DMS153 treated with DMSO at 0.1 percent for 48 hours (cell line): ENCODE results near the gene GLTPD2.

Experiments used
- DNase-seq: peaks from one replicate; lab custom pipeline; 2025; ENCODE audit not compliant: unreplicated experiment; lab: John Stamatoyannopoulos, UW

Gene GLTPD2

GRCh38 chr17:4788807-4789700, at the start of gene GLTPD2:
GLTPD2 (plus strand) TSS chr17:4788964; CDS start chr17:4789012, 48 bp downstream.
- no peak for DNase-seq

DNA sequence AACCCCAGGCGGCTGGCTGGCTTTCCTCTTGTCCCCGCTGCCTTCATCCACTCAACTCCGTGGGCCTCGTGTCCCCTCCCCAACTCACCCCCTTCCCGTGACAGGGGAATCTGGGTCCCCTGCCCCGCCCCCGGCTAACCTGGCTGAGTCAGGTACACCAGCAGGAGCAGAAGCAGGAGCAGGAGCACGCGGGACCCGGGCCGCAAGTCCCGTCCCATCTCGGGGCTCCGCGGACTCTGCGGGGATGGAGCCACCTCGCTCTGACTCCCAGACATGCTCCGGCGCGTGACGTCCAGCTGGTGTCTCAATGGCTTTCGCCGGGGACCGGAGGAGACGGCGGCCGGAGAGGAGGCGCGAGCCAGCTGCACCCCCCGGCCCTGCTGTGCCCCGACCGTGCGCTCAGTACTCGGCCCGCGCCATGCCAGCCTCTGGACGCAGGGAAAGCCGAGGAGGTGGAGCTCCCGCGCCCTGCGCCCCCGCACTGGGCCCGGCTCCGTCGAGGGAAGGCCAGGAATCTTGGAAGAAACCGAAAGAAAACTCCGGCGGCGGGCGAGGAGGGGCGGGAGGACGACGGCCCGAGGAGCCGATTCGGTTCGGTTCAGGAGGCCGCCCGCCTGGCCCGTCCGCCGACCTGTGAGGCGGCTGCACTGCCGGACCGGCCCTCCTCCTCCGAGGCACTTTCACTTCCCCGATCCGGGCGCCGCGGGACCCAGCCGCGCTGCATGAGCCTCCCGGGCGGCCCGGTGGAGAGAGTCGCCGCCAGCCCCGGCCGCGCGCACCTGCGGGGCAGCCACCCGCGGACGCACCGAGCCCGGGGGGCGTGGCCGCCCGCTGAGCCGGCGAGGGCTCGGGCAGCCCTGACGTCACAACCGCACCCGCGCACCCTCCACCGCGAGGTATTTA, 49.4 kb upstream of the GLTPD2 start, which contains the start of the genes CXCL16 and ZMYND15:
CXCL16 (minus strand) TSS at position 807 of the 903 bp plus-strand sequence; CDS start at position 218, 589 bp downstream.
ZMYND15 (plus strand) TSS at position 712 of the 903 bp plus-strand sequence. CDS start 716 bp downstream, outside the sequence.
- DNase-seq, result no peak

GRCh38 chr17:4740025-4740351, 48.8 kb upstream of the GLTPD2 start:
- no peak for DNase-seq

GRCh38 chr17:4740584-4740983, 48.2 kb upstream of the GLTPD2 start:
- no peak for DNase-seq

DNA sequence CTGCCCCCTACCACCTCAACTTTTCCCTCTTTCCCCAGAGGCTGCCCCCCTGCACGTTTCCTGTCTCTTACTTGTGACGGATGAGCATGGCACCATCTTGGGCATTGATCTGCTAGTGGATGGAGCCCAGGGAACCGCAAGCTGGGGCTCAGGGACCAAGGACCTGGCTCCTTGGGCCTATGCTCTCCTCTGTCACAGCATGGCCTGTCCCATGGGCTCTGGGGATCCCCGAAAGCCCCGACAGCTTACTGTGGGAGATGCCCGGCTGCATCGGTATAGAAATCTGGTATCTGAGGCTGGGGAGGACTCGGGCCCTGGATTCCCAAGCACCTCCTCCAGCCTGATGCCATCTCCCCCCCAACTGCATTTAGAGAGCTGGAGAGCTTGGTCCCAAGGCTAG, 47.2 kb upstream of the GLTPD2 start:
- no peak for DNase-seq

DNA sequence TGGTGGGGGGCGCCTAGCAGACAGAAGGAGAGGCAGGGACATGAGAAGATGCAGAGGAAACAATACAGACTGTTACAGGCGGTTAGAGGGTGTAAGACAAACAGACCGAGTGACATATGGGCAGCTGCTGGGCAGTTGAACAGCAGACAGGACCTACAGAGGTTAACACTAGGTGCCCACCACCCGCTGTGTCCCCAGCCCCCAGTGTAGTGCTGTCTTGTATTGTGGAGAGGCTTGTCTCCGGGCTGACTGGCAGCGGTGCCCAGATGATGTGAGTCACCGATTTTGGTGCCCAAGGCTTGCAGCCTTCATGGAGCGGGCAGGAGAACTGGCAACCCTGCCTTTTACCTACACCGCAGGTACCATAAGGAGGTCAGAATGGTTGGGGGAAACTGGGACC, 46.6 kb upstream of the GLTPD2 start:
- no peak for DNase-seq

DNA sequence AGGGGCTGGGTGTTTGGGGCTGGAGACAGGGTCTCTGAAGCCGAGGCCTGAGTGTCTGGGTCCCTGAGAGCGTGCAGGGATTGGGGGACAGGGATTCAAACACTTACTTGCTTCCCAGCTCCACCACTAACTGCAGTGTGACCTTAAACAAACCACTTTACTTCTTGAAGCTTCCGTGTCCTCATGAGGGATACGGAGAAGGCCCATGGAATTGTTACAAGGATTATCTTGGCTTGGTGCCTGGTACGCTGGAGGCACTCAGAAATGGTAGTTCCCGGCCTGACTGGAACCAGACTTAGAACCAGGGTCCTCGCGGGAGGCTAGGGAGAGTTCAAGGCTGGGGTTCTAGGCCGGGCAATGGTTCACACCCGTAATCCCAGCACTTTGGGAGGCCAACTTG, 46.1 kb upstream of the GLTPD2 start:
- DNase-seq, result no peak

DNA sequence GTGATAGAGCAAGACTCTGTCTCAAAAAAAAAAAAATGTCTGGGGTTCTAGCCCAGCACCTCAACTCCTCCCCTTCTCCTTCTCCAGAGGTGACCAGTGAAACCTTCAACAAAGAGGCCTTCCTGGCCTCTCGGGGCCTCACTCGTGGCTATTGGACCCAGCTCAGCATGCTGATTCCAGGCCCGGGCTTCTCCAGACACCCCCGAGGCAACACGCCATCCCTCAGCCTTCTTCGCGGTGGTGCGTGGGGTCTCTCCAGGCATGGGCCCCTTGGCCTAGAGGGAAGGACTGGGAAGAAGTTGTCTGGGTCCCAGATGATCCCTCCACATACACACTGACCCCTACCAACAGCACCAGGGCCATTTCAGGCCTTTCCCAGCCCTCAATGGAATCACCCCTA, 45.5 kb upstream of the GLTPD2 start:
- no peak for DNase-seq

GRCh38 chr17:4743898-4744297, 44.9 kb upstream of the GLTPD2 start:
- DNase-seq, result no peak

- DNase-seq, result no peak
These were observed 43.5 kb upstream of the GLTPD2 start for GRCh38 chr17:4744999-4745969.

GRCh38 chr17:4747847-4748246, 40.9 kb upstream of the GLTPD2 start:
- DNase-seq, result no peak

DNA sequence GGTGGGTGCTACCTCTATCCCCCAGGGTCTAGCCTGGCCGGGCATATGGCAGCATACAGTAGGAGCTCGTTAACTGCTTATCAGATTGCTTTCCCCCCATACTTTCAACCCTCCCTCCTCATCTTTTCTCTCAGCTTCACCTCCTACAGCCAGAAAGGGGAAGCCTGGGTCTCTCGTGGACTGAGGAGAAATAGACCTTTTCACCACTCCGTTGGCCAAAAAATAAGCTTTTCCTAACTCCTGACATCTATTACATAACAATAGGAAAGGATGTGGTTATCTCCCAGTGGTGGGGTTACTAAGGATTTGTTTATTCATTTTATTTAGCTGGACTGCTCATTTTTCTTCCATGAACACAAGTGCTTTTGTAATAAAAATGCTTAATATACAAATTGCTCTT, 40.1 kb upstream of the GLTPD2 start:
- DNase-seq, result no peak

- DNase-seq, result no peak
These were observed 38.2 kb upstream of the GLTPD2 start for GRCh38 chr17:4750606-4751005.

DNA sequence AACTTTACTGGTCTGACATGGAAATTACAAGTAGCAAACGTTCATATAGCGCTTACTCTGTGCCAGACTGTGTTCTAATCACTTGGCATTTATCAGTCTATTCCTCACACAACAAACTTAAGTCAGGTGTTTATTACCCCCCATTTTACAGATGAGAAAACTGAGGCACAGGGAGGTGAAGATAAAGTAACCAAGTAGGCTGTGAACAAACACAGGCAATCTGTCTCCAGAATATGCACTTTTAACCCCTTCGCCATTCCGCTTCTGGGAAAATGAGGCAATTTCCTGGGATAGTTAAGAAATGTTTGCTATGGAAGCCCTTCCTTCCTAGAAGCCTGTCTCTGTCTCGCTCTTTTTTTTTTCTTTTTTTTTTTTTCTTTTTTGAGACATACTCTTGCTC, 36.8 kb upstream of the GLTPD2 start:
- DNase-seq, result no peak

DNA sequence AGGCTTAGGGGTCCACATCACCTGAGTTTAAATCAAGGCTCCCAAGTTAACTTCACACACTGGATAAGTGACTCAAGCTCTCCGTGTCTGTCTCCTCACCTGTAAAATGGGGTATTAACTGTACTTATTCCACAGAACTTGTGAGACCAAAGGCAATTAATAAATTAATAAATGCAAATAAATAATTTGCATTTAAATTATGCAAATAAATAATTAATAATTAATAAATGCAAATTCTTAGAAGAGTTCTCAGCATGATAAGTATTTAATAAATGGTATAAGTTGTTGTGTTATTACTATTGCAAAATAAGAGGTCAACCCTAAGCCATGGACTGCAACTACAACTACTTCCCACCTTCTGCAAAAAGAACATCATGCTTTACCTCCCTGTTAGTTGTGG, 35.4 kb upstream of the GLTPD2 start:
- DNase-seq, result no peak

- DNase-seq, result no peak
These were observed 29.0 kb upstream of the GLTPD2 start for GRCh38 chr17:4759776-4760236.

- DNase-seq, result no peak
These were observed 24.2 kb upstream of the GLTPD2 start for GRCh38 chr17:4764595-4764994.

- no peak for DNase-seq
These were observed 22.6 kb upstream of the GLTPD2 start for GRCh38 chr17:4766201-4766600.

GRCh38 chr17:4766723-4767122, 22.0 kb upstream of the GLTPD2 start:
- DNase-seq, result no peak

DNA sequence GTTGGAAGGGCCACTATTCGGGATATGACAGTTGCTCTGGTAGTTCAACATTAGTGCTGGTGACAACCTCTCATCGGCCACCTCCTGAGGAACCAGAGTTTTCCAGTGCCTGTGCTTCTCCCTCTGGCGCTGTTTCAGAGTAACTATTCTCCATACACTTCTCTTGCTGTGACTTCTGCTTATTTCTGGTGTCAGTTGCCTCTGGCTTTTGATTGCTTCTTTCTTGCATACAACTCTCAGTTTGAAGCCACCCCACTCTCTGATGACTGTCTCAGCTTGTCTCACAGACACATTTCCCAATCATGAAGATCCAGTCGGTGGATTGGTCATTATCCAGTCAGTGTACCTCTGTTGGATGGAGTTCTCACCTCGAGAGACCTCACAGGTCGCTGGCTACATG, 20.5 kb upstream of the GLTPD2 start:
- DNase-seq, result no peak

DNA sequence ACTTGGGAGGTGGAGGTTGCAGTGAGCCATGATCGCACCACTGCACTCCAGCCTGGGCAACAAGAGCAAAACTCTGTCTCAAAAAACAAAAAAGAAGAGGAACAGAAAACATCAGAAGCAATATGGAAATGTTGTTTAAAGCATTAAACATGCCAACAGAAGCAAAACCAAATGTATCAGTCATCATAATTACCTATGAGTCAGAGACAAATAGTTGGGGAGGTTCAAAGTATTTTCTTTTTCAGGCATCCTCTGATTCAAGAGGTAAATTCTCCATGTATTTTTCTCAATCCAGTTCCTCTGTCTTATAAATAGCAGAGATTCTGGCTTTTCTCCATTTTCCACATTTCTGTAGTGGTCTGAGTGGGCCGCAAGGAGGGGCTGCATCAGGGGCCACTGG, 19.1 kb upstream of the GLTPD2 start:
- no peak for DNase-seq
